Liver (tissue), 9 donors: ENCODE measurements around the gene TSPAN12. TPM values are rescaled to one million over a fixed set of nuclear protein-coding genes. Genes with fewer than 3 reads are reported as not detected.

Experiments used
- DNase-seq: peaks from one replicate; pipeline ENCODE4 v3.0.0-alpha.2; 2017; ENCODE audit warnings: low spot score
- H3K27ac ChIP-seq, 2 donors: one replicate each; pipeline ENCODE4 v1.7.0; 2013; ENCODE audit warnings: inconsistent platforms in 2 of 2, low read length in 2 of 2, control low read depth in 1 of 2, low read depth in 1 of 2, mild to moderate bottlenecking in 1 of 2
- H3K27me3 ChIP-seq, 4 donors: one replicate each; pipeline versions ENCODE4 v1.6.1 to v1.7.0; 2013; ENCODE audit warnings: low read length in 3 of 4, inconsistent platforms in 1 of 4, mild to moderate bottlenecking in 1 of 4, moderate library complexity in 1 of 4; ENCODE audit not compliant: control insufficient read depth in 4 of 4, insufficient read depth in 4 of 4
- H3K36me3 ChIP-seq, 4 donors: one replicate each; pipeline versions ENCODE4 v1.6.1 to v1.7.0; 2013; ENCODE audit warnings: low read length in 3 of 4, mild to moderate bottlenecking in 3 of 4, low read depth in 1 of 4, moderate library complexity in 1 of 4; ENCODE audit not compliant: control insufficient read depth in 4 of 4, insufficient read depth in 3 of 4
- H3K4me1 ChIP-seq, 4 donors: one replicate each; pipeline versions ENCODE4 v1.6.1 to v1.7.0; 2013; ENCODE audit warnings: low read length in 3 of 4, mild to moderate bottlenecking in 3 of 4, moderate library complexity in 1 of 4; ENCODE audit not compliant: control insufficient read depth in 4 of 4, insufficient read depth in 4 of 4
- H3K4me3 ChIP-seq, 3 donors: one replicate each; pipeline versions ENCODE4 v1.6.1 to v1.7.0; 2013; ENCODE audit warnings: low read length in 3 of 3, control low read depth in 1 of 3, low read depth in 1 of 3, mild to moderate bottlenecking in 1 of 3
- H3K9ac ChIP-seq, 2 donors: one replicate each; pipeline ENCODE4 v1.7.0; 2013; ENCODE audit warnings: low read length in 2 of 2, mild to moderate bottlenecking in 2 of 2, moderate library complexity in 2 of 2, control low read depth in 1 of 2, low read depth in 1 of 2
- H3K9me3 ChIP-seq, 4 donors: one replicate each; pipeline versions ENCODE4 v1.6.1 to v1.7.0; 2013; ENCODE audit warnings: low read length in 3 of 4; ENCODE audit not compliant: control insufficient read depth in 4 of 4
- EGR1 ChIP-seq, 2 donors: IDR thresholded peaks; 2 replicates each; pipeline ENCODE4 v1.6.1; 2016 to 2018; ENCODE audit warnings: antibody characterized with exemption in 2 of 2, low read depth in 2 of 2
- FOXA1 ChIP-seq: IDR thresholded peaks from 2 replicates; pipeline ENCODE4 v1.6.1; 2016; ENCODE audit warnings: antibody characterized with exemption
- FOXA2 ChIP-seq: IDR thresholded peaks from 2 replicates; pipeline ENCODE4 v1.6.1; 2016; ENCODE audit warnings: antibody characterized with exemption
- GABPA ChIP-seq, 2 donors: IDR thresholded peaks in 1 of 2; conservative IDR thresholded peaks in 1 of 2; 2 replicates each; pipeline ENCODE4 v1.6.1; 2016; ENCODE audit warnings: antibody characterized with exemption in 2 of 2, mild to moderate bottlenecking in 1 of 2, moderate library complexity in 1 of 2
- HNF4A ChIP-seq, 2 donors: conservative IDR thresholded peaks; 2 replicates each; pipeline ENCODE4 v1.6.1; 2016; ENCODE audit warnings: antibody characterized with exemption in 2 of 2, mild to moderate bottlenecking in 2 of 2
- HNF4G ChIP-seq: IDR thresholded peaks from 2 replicates; pipeline ENCODE4 v1.6.1; 2016; ENCODE audit warnings: antibody characterized with exemption
- JUND ChIP-seq, 2 donors: IDR thresholded peaks; 2 replicates each; pipeline ENCODE4 v1.6.1; 2016; ENCODE audit warnings: antibody characterized with exemption in 2 of 2
- MAX ChIP-seq: IDR thresholded peaks from 2 replicates; pipeline ENCODE4 v1.6.1; 2016; ENCODE audit warnings: antibody characterized with exemption
- NR2F2 ChIP-seq: IDR thresholded peaks from 2 replicates; pipeline ENCODE4 v1.6.1; 2016; ENCODE audit warnings: antibody characterized with exemption
- RAD21 ChIP-seq, 2 donors: IDR thresholded peaks; 2 replicates each; pipeline ENCODE4 v1.6.1; 2016; ENCODE audit warnings: antibody characterized with exemption in 2 of 2, mild to moderate bottlenecking in 2 of 2
- SP1 ChIP-seq: IDR thresholded peaks from 2 replicates; pipeline ENCODE4 v1.6.1; 2018; ENCODE audit warnings: antibody characterized with exemption, mild to moderate bottlenecking
- TAF1 ChIP-seq: conservative IDR thresholded peaks from 2 replicates; pipeline ENCODE4 v1.6.1; 2016; ENCODE audit warnings: antibody characterized with exemption, mild to moderate bottlenecking
- YY1 ChIP-seq: IDR thresholded peaks from 2 replicates; pipeline ENCODE4 v1.6.1; 2016; ENCODE audit warnings: antibody characterized with exemption, mild to moderate bottlenecking
- WGBS: extraction: QIAGEN DNeasy Blood & Tissue Kit; methylation state at CpG from one replicate; pipeline ENCODE4 v1.1.7; 2013; 5-methylcytosine and 5-hydroxymethylcytosine counted together
- polyA plus RNA-seq, 2 donors: library from polyadenylated mRNA; stranded (reverse) in 1 of 2; unstranded in 1 of 2; fragments of 200-250 nt in 1 of 2; fragments of >200 nt in 1 of 2; fragmentation: Nextera tagmentation in 1 of 2; extraction: Ambion mirVana in 1 of 2; gene quantifications; one replicate each; pipeline versions ENCODE4 v1.2.1 to v1.2.3, GENCODE V29; 2013 to 2015
- total RNA-seq, 2 donors: library from RNA; depleted of rRNA; stranded (reverse); fragments of >200 nt; gene quantifications; one replicate each; pipeline ENCODE4 v1.2.3, GENCODE V29; 2014
- TF ChIP-seq, protein P1 (sequence below): IDR thresholded peaks from 2 replicates; pipeline ENCODE4 v1.6.1; 2016; ENCODE audit warnings: antibody characterized with exemption
- TF ChIP-seq, protein P2 (sequence below): fragments of 150-350 bp; IDR thresholded peaks from 2 replicates; pipeline ENCODE4 v1.5.1; 2017; ENCODE audit warnings: improper control_type of control experiment, low read depth, low read length; ENCODE audit not compliant: missing input control
- donor health status: healthy.
- donor health status: healthy.
- donor health status: healthy.
- donor health status: healthy.
- donor health status: healthy.

The TSPAN12 gene
- total and polyA plus RNA-seq, 4 donors = 10.6 to 21.5 (median 14.9) TPM

DNA sequence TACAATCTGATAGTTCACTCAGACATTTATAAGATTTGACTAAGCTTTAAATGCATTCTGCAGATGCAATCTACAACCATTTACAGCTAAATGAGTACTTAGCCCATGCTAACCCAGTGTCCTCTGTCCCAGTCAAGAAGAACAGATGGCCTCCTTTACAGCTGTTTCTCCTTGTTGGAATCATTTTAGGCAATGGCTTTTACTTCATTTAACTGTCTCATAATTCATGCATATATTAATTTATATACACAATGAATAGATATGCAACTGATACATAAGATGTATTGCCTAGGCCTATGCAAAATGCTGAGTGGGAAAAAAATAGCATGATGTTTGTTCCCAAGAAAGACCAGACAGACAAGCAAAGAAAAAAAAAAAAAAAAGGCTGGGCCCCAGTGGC lies 82.2 kb downstream of the TSPAN12 start:
- Histone ChIP-seq H3K27me3 (no peaks in the 10 kb centered on the region), H3K4me3 (no peak overlapping the region), H3K9ac (no peak overlapping the region), H3K36me3 (no peaks in the 10 kb centered on the region), H3K27ac (no peak overlapping the region), H3K9me3 (no peaks in the 10 kb centered on the region), H3K4me1 (no peaks in the 10 kb centered on the region)
- TF ChIP-seq JUND (IDR thresholded peaks at IDR 0.05) (no peak), SP1 (no peak), GABPA (IDR thresholded peaks at IDR 0.05 in 1 of 2, conservative IDR thresholded peaks at IDR 0.05 in 1 of 2) (no peak), HNF4G (no peak), RAD21 (IDR thresholded peaks at IDR 0.05) (no peak), HNF4A (conservative IDR thresholded peaks at IDR 0.05) (no peak), EGR1 (IDR thresholded peaks at IDR 0.05; ENCODE audit: low read depth in 2 of 2) (no peak), FOXA1 (no peak), YY1 (no peak), MAX (no peak), TAF1 (no peak)
- TF ChIP-seq, protein P1, sequence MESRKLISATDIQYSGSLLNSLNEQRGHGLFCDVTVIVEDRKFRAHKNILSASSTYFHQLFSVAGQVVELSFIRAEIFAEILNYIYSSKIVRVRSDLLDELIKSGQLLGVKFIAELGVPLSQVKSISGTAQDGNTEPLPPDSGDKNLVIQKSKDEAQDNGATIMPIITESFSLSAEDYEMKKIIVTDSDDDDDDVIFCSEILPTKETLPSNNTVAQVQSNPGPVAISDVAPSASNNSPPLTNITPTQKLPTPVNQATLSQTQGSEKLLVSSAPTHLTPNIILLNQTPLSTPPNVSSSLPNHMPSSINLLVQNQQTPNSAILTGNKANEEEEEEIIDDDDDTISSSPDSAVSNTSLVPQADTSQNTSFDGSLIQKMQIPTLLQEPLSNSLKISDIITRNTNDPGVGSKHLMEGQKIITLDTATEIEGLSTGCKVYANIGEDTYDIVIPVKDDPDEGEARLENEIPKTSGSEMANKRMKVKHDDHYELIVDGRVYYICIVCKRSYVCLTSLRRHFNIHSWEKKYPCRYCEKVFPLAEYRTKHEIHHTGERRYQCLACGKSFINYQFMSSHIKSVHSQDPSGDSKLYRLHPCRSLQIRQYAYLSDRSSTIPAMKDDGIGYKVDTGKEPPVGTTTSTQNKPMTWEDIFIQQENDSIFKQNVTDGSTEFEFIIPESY = no peak
- TF ChIP-seq, protein P2, sequence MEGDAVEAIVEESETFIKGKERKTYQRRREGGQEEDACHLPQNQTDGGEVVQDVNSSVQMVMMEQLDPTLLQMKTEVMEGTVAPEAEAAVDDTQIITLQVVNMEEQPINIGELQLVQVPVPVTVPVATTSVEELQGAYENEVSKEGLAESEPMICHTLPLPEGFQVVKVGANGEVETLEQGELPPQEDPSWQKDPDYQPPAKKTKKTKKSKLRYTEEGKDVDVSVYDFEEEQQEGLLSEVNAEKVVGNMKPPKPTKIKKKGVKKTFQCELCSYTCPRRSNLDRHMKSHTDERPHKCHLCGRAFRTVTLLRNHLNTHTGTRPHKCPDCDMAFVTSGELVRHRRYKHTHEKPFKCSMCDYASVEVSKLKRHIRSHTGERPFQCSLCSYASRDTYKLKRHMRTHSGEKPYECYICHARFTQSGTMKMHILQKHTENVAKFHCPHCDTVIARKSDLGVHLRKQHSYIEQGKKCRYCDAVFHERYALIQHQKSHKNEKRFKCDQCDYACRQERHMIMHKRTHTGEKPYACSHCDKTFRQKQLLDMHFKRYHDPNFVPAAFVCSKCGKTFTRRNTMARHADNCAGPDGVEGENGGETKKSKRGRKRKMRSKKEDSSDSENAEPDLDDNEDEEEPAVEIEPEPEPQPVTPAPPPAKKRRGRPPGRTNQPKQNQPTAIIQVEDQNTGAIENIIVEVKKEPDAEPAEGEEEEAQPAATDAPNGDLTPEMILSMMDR = no peak
- no peak for DNase-seq

- Histone ChIP-seq H3K27me3 (no peaks in the 10 kb centered on the region), H3K9ac (no peak overlapping the region), H3K9me3 (no peaks in the 10 kb centered on the region), H3K4me3 (no peak overlapping the region), H3K27ac (no peak overlapping the region), H3K4me1 (no peaks in the 10 kb centered on the region), H3K36me3 (no peaks in the 10 kb centered on the region)
- TF ChIP-seq MAX (no peak), FOXA2 (no peak), TAF1 (no peak), HNF4A (conservative IDR thresholded peaks at IDR 0.05) (no peak), NR2F2 (no peak), RAD21 (IDR thresholded peaks at IDR 0.05) (no peak), SP1 (no peak)
- TF ChIP-seq, protein P2 = no peak
- DNase-seq = no peak
- 68% methylated on average over 3 of the region's 3 CpGs for WGBS
Measured at GRCh38 chr7:120774481-120774880, 83.5 kb downstream of the TSPAN12 start.
